Neural cell (in vitro differentiated cells): ENCODE results near the gene HRH2. TPM values are rescaled to one million over a fixed set of nuclear protein-coding genes. Genes with fewer than 3 reads are reported as not detected.

Experiments
- H2AFZ ChIP-seq: fragments of 200-600, 300-800 bp; sonication (generic), shearing (Covaris generic); 2 replicates; pipeline ENCODE4 v1.6.0; 2014; ENCODE audit warnings: low read depth, mild to moderate bottlenecking, antibody characterized with exemption, low read length, moderate library complexity
- H3F3A ChIP-seq: fragments of 200-600 bp; shearing (Covaris generic); 2 replicates; pipeline ENCODE4 v1.6.1; 2016; ENCODE audit warnings: mild to moderate bottlenecking, moderate library complexity, mixed read lengths, antibody characterized with exemption, low read length; ENCODE audit not compliant: insufficient read depth, poor library complexity, severe bottlenecking
- H3K27ac ChIP-seq: fragments of 200-600, 300-800 bp; sonication (generic), shearing (Covaris generic); 2 replicates; pipeline ENCODE4 v1.5.1; 2014; ENCODE audit warnings: mild to moderate bottlenecking, low read length, moderate library complexity
- H3K27me3 ChIP-seq: fragments of 300-800, 200-600 bp; sonication (generic), shearing (Covaris generic); 2 replicates; pipeline ENCODE4 v1.6.0; 2014; ENCODE audit warnings: mild to moderate bottlenecking, low read depth, low read length, moderate library complexity; ENCODE audit not compliant: insufficient read depth
- H3K36me3 ChIP-seq: fragments of 300-800, 200-600 bp; sonication (generic), shearing (Covaris generic); 2 replicates; pipeline ENCODE4 v1.5.1; 2014; ENCODE audit warnings: mild to moderate bottlenecking, antibody characterized with exemption, low read length, moderate library complexity; ENCODE audit not compliant: insufficient read depth
- H3K4me2 ChIP-seq: fragments of 300-800, 200-600 bp; sonication (generic), shearing (Covaris generic); 2 replicates; pipeline ENCODE4 v1.6.0; 2014; ENCODE audit warnings: mild to moderate bottlenecking, low read length
- H3K4me3 ChIP-seq: fragments of 300-800, 200-600 bp; sonication (generic), shearing (Covaris generic); 2 replicates; pipeline ENCODE4 v1.5.1; 2014; ENCODE audit warnings: mild to moderate bottlenecking, low read length, moderate library complexity
- H3K79me2 ChIP-seq: fragments of 200-600 bp; shearing (Covaris generic); replicated peaks from 2 replicates; pipeline ENCODE4 v1.6.0; 2014; ENCODE audit warnings: mild to moderate bottlenecking, low read length, moderate library complexity; ENCODE audit not compliant: insufficient read depth
- H3K9ac ChIP-seq: fragments of 300-800, 200-600 bp; sonication (generic), shearing (Covaris generic); 2 replicates; pipeline ENCODE4 v1.6.1; 2016; ENCODE audit warnings: mild to moderate bottlenecking, low read length, mixed read lengths
- H3K9me2 ChIP-seq: fragments of 200-600 bp; shearing (Covaris generic); 2 replicates; pipeline ENCODE4 v1.6.1; 2016; ENCODE audit warnings: mild to moderate bottlenecking, low read length, mixed read lengths; ENCODE audit not compliant: insufficient read depth
- H3K9me3 ChIP-seq: fragments of 200-600, 300-800 bp; sonication (generic), shearing (Covaris generic); 2 replicates; pipeline ENCODE4 v1.6.1; 2016; ENCODE audit warnings: mild to moderate bottlenecking, mixed run types, low read length, moderate library complexity, mixed read lengths
- H4K20me1 ChIP-seq: fragments of 200-600 bp; shearing (Covaris generic); 2 replicates; pipeline ENCODE4 v1.6.1; 2016; ENCODE audit warnings: mild to moderate bottlenecking, mixed run types; ENCODE audit not compliant: insufficient read depth
- CTCF ChIP-seq: fragments of 450-650 bp; IDR thresholded peaks from 2 replicates; pipeline ENCODE4 v1.5.1; 2014; ENCODE audit warnings: antibody characterized with exemption, mild to moderate bottlenecking, moderate library complexity; ENCODE audit not compliant: poor library complexity, severe bottlenecking
- EP300 ChIP-seq: fragments of 450-650 bp; conservative IDR thresholded peaks from 2 replicates; pipeline ENCODE4 v1.6.1; 2014; ENCODE audit warnings: antibody characterized with exemption, mild to moderate bottlenecking, moderate library complexity; ENCODE audit not compliant: poor library complexity, severe bottlenecking
- EZH2 ChIP-seq: fragments of 200-600, 300-800 bp; shearing (Covaris generic), sonication (generic); IDR thresholded peaks from 2 replicates; pipeline ENCODE4 v1.6.1; 2014; ENCODE audit warnings: antibody characterized with exemption, low read length, borderline replicate concordance, mild to moderate bottlenecking; ENCODE audit not compliant: insufficient read depth, poor library complexity, severe bottlenecking
- MXI1 ChIP-seq: fragments of 450-650 bp; conservative IDR thresholded peaks from 2 replicates; pipeline ENCODE4 v1.6.1; 2014; ENCODE audit warnings: antibody characterized with exemption, mild to moderate bottlenecking; ENCODE audit not compliant: poor library complexity, severe bottlenecking
- POLR2AphosphoS5 ChIP-seq: IDR thresholded peaks from 2 replicates; pipeline ENCODE4 v1.6.1; 2012
- RAD21 ChIP-seq: fragments of 450-650 bp; conservative IDR thresholded peaks from 2 replicates; pipeline ENCODE4 v1.6.1; 2014; ENCODE audit warnings: antibody characterized with exemption, mild to moderate bottlenecking, moderate library complexity
- REST ChIP-seq: IDR thresholded peaks from 2 replicates; pipeline ENCODE4 v1.6.1; 2012; ENCODE audit warnings: borderline replicate concordance
- SMC3 ChIP-seq: fragments of 450-650 bp; conservative IDR thresholded peaks from 2 replicates; pipeline ENCODE4 v1.6.1; 2014; ENCODE audit warnings: antibody characterized with exemption, mild to moderate bottlenecking, moderate library complexity; ENCODE audit not compliant: poor library complexity
- TAF1 ChIP-seq: IDR thresholded peaks from 2 replicates; pipeline ENCODE4 v1.6.1; 2012; ENCODE audit warnings: low read depth
- polyA plus RNA-seq: library from polyadenylated mRNA; depleted of rRNA; stranded (reverse); fragments of >200 nt; gene quantifications from 2 replicates; pipeline ENCODE4 v1.2.3, GENCODE V29; 2014

Gene HRH2
- polyA plus RNA-seq, 1 donor from 2014 or later: 0.09 TPM

- H3K27ac ChIP-seq: no peak overlapping the region
- no peak overlapping the region for H2AFZ ChIP-seq
- TF ChIP-seq SMC3 (no peak), REST (no peak), TAF1 (no peak), CTCF (no peak), EZH2 (no peak), MXI1 (no peak), POLR2AphosphoS5 (no peak), RAD21 (no peak), EP300 (no peak)
- H3K9ac ChIP-seq: no peak overlapping the region
- no peaks in the 10 kb centered on the region for H4K20me1 ChIP-seq
- no peaks in the 10 kb centered on the region for H3K9me2 ChIP-seq
- no peaks in the 10 kb centered on the region for H3K27me3 ChIP-seq
- no peak overlapping the region for H3K4me2 ChIP-seq
- no peaks in the 10 kb centered on the region for H3K36me3 ChIP-seq
- H3K4me3 ChIP-seq: no peak overlapping the region
- H3K9me3 ChIP-seq: no peaks in the 10 kb centered on the region
- H3K79me2 ChIP-seq: no peaks in the 10 kb centered on the region
- no peaks in the 10 kb centered on the region for H3F3A ChIP-seq
Measured at GRCh38 chr5:175747539-175748060, 89.7 kb downstream of the HRH2 start.

- TF ChIP-seq TAF1: no peak
- TF ChIP-seq POLR2AphosphoS5: no peak
- TF ChIP-seq EZH2: no peak
- TF ChIP-seq EP300: no peak
- no peak for TF ChIP-seq CTCF
- no peak for TF ChIP-seq RAD21
- TF ChIP-seq SMC3: no peak
- Histone ChIP-seq H3K4me3 (no peak overlapping the region), H3K79me2 (no peaks in the 10 kb centered on the region), H3F3A (no peaks in the 10 kb centered on the region), H3K9me2 (no peaks in the 10 kb centered on the region), H4K20me1 (no peaks in the 10 kb centered on the region), H3K4me2 (no peak overlapping the region), H3K9ac (no peak overlapping the region), H3K36me3 (no peaks in the 10 kb centered on the region), H3K27me3 (no peaks in the 10 kb centered on the region), H2AFZ (no peak overlapping the region), H3K27ac (no peak overlapping the region), H3K9me3 (no peaks in the 10 kb centered on the region)
Measured at GRCh38 chr5:175748650-175749049, 90.8 kb downstream of the HRH2 start.
